ENCODE results near the gene SLC26A3.

SLC26A3 gene

GRCh38 chr7:107779647-107780099 lies 23.4 kb downstream of the SLC26A3 start:
- DNase-seq: no peak
- no peaks in the 10 kb centered on the region for H3K4me1 ChIP-seq
- no peaks in the 10 kb centered on the region for H3K36me3 ChIP-seq
- H3K9me3 ChIP-seq: no peaks in the 10 kb centered on the region
- TF ChIP-seq CTCF (IDR thresholded peaks at IDR 0.05; ENCODE audit: low read depth, low read length): no peak
- peaks cover 5% of the 10 kb centered on the region for H3K27me3 ChIP-seq
- no peak overlapping the region for H3K4me3 ChIP-seq (ENCODE audit: low read depth, low read length)

- Histone ChIP-seq H3K4me3 (ENCODE audit: low read depth, low read length) (no peak overlapping the region), H3K4me1 (no peaks in the 10 kb centered on the region), H3K36me3 (no peaks in the 10 kb centered on the region), H3K27me3 (no peaks in the 10 kb centered on the region), H3K9me3 (no peaks in the 10 kb centered on the region)
- no peak for TF ChIP-seq CTCF (IDR thresholded peaks at IDR 0.05; ENCODE audit: low read depth, low read length)
- DNase-seq: no peak
Observed at GRCh38 chr7:107778283-107778682, 24.7 kb downstream of the SLC26A3 start.

GRCh38 chr7:107777702-107778101 lies 25.3 kb downstream of the SLC26A3 start:
- no peak for TF ChIP-seq CTCF (IDR thresholded peaks at IDR 0.05; ENCODE audit: low read depth, low read length)
- no peak for DNase-seq
- no peak overlapping the region for H3K4me3 ChIP-seq (ENCODE audit: low read depth, low read length)
- no peaks in the 10 kb centered on the region for H3K36me3 ChIP-seq
- no peaks in the 10 kb centered on the region for H3K9me3 ChIP-seq
- no peaks in the 10 kb centered on the region for H3K27me3 ChIP-seq
- H3K4me1 ChIP-seq: no peaks in the 10 kb centered on the region

- H3K36me3 ChIP-seq: no peaks in the 10 kb centered on the region
- DNase-seq: no peak
- H3K9me3 ChIP-seq: no peaks in the 10 kb centered on the region
- H3K4me1 ChIP-seq: no peaks in the 10 kb centered on the region
- H3K27me3 ChIP-seq: no peaks in the 10 kb centered on the region
- no peak for TF ChIP-seq CTCF (IDR thresholded peaks at IDR 0.05; ENCODE audit: low read depth, low read length)
- no peak overlapping the region for H3K4me3 ChIP-seq (ENCODE audit: low read depth, low read length)
Observed at GRCh38 chr7:107773027-107773426, 30.0 kb downstream of the SLC26A3 start.

GRCh38 chr7:107768263-107768662 lies 34.8 kb downstream of the SLC26A3 start:
- no peaks in the 10 kb centered on the region for H3K4me1 ChIP-seq
- DNase-seq: no peak
- H3K27me3 ChIP-seq: no peaks in the 10 kb centered on the region
- H3K36me3 ChIP-seq: no peaks in the 10 kb centered on the region
- H3K9me3 ChIP-seq: no peaks in the 10 kb centered on the region
- no peak overlapping the region for H3K4me3 ChIP-seq (ENCODE audit: low read depth, low read length)
- TF ChIP-seq CTCF (IDR thresholded peaks at IDR 0.05; ENCODE audit: low read depth, low read length): no peak

GRCh38 chr7:107767391-107767790 lies 35.6 kb downstream of the SLC26A3 start:
- H3K27me3 ChIP-seq: no peaks in the 10 kb centered on the region
- H3K36me3 ChIP-seq: no peaks in the 10 kb centered on the region
- no peaks in the 10 kb centered on the region for H3K4me1 ChIP-seq
- DNase-seq: no peak
- H3K4me3 ChIP-seq (ENCODE audit: low read depth, low read length): no peak overlapping the region
- TF ChIP-seq CTCF (IDR thresholded peaks at IDR 0.05; ENCODE audit: low read depth, low read length): no peak
- no peaks in the 10 kb centered on the region for H3K9me3 ChIP-seq

Measured in BE2C (cell line).